Adipocyte (in vitro differentiated cells): ENCODE data around the gene CASK.

Experiments
- DNase-seq: peaks from one replicate; pipeline ENCODE4 v3.0.0-alpha.2; 2015; ENCODE audit warnings: low read depth
- H3K27me3 ChIP-seq: replicated peaks from 2 replicates; pipeline ENCODE4 v1.7.0; 2013; ENCODE audit warnings: mild to moderate bottlenecking, low read length, moderate library complexity; ENCODE audit not compliant: control insufficient read depth, insufficient read depth
- H3K36me3 ChIP-seq: 2 replicates; pipeline ENCODE4 v1.7.0; 2013; ENCODE audit warnings: low read length, mild to moderate bottlenecking, moderate library complexity; ENCODE audit not compliant: control insufficient read depth, insufficient read depth, severe bottlenecking
- H3K4me1 ChIP-seq: 2 replicates; pipeline ENCODE4 v1.7.0; 2013; ENCODE audit warnings: mild to moderate bottlenecking, low read length, moderate library complexity; ENCODE audit not compliant: control insufficient read depth, insufficient read depth
- H3K4me3 ChIP-seq: 2 replicates; pipeline ENCODE4 v1.7.0; 2013; ENCODE audit warnings: mild to moderate bottlenecking, low read length, moderate library complexity
- H3K9ac ChIP-seq: 2 replicates; pipeline ENCODE4 v1.7.0; 2013; ENCODE audit warnings: mild to moderate bottlenecking, low read length, moderate library complexity
- H3K9me3 ChIP-seq: 2 replicates; pipeline ENCODE4 v1.7.0; 2013; ENCODE audit warnings: mild to moderate bottlenecking, low read length, moderate library complexity; ENCODE audit not compliant: control insufficient read depth

Gene CASK

DNA sequence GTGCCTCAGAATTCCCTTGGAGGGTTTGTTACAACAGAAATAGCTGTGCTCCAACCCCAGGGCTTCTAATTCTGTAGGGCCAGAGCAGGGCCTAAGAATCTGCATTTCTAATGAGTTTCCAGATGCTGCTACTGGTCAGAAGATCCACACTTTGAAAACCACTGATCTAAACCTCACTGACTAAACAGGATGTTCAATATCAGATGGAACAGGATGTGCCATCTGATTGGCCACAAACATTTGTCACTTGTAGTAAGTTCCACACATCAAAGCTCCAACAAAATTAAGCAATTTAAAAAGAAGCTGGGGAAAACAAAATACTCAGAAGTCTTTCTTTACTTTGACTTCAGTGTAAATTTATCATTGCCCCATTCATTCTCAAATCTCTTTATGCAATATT is 14.3 kb downstream of the CASK start:
- Histone ChIP-seq H3K4me1 (no peaks in the 10 kb centered on the region), H3K27me3 (no peaks in the 10 kb centered on the region), H3K9ac (no peak overlapping the region), H3K36me3 (no peaks in the 10 kb centered on the region), H3K9me3 (no peaks in the 10 kb centered on the region), H3K4me3 (no peak overlapping the region)
- no peak for DNase-seq

DNA sequence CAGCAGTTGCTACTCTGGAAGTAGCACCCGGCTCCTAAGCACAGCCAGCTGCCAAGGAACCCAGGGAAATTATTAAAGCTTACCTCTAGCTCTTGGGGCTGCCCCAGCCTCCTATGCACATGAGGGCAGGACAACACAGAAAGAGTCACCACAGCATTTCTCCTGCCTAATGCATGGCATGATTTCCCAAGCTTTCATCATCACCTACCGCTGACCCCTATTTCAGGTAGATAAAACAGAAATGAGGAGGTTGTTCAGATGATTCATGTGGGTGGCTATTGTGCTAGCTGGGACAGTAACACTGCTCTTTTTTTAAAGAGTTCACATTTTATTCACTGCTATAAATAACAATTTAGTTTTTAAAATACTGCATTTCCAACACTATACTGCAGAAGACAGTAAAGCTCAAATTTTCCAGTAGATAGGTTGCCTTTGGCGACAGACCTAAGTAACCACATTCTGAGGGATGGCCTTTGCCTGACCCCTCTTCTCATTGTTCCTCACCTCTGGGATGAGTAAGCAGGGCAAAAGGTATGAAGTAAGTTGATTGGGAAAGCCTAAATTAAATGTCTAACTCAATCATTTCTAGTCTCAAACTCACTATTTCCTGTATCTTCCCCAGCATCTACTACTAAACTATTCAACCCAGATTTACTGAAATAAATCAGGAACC is 16.7 kb downstream of the CASK start:
- H3K4me1 ChIP-seq = no peaks in the 10 kb centered on the region
- no peak overlapping the region for H3K9ac ChIP-seq
- H3K36me3 ChIP-seq = no peaks in the 10 kb centered on the region
- peak; percentile 3 for DNase-seq
- no peaks in the 10 kb centered on the region for H3K27me3 ChIP-seq
- H3K9me3 ChIP-seq = no peaks in the 10 kb centered on the region
- H3K4me3 ChIP-seq = no peak overlapping the region

DNA sequence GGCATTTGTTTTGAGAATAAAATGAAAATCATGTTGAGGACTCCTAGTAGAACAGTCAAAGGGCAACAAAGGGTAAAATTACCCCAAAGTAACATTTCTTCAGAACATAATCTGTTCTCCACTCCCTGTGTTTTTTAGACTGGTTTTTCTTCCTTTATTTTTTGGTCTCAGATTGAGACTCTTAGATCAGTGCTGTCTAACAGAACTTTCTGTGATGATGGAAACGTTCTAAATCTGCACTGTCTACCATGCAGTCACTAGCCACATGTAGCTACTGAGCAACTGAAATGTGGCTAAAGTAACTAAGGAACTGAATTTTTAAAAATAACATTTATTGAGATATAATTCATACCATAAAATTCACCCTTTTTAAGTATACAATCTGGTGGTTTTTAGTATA is 19.8 kb downstream of the CASK start:
- Histone ChIP-seq H3K36me3 (no peaks in the 10 kb centered on the region), H3K4me3 (no peak overlapping the region), H3K9ac (no peak overlapping the region), H3K9me3 (peaks cover 16% of the 10 kb centered on the region), H3K4me1 (no peaks in the 10 kb centered on the region), H3K27me3 (no peaks in the 10 kb centered on the region)
- no peak for DNase-seq

DNA sequence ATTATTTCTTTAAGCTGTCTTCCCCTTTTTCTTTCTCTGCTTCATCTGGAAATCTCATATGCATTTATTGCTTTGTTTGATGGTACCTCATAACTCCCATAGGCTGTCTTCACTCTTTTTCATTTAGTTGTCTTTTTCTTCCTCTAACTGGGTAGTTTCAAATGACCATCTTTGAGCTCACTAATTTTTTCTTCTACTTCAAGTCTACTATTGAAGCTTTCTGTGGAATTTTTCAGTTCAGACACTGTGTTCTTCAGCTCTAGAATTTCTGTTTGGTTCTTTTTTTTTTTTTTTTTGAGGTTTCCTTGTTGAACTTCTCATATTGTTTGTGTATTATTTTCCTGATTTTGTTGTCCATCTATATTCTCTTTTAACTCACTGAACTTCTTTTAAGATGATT is 23.0 kb downstream of the CASK start:
- H3K9me3 ChIP-seq = peaks cover 33% of the 10 kb centered on the region
- no peak overlapping the region for H3K4me3 ChIP-seq
- H3K4me1 ChIP-seq = peaks cover 5% of the 10 kb centered on the region
- H3K36me3 ChIP-seq = no peaks in the 10 kb centered on the region
- no peak for DNase-seq
- no peak overlapping the region for H3K9ac ChIP-seq
- no peaks in the 10 kb centered on the region for H3K27me3 ChIP-seq

DNA sequence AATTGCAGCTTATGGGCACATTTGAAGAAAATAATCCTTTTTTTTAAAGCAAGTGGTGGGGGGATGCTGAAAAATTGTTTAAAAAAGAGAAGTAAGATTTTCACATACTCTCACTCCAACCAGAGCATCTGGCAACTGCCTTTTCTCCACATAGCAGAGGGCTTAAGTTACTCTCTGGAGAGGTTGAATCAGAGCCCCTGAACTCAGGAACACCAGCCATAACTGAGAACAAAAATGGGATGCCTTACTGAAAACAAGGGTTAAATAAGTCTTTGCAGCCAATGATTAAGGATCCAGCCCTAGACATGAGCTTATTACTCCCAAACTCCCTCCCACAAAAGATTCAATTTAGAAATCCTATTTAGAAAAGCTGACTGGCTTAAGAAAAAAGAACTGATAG is 27.5 kb downstream of the CASK start:
- peak; percentile 10 for DNase-seq
- Histone ChIP-seq H3K4me1 (peaks cover 5% of the 10 kb centered on the region), H3K36me3 (no peaks in the 10 kb centered on the region), H3K4me3 (no peak overlapping the region), H3K9ac (no peak overlapping the region), H3K27me3 (no peaks in the 10 kb centered on the region), H3K9me3 (peaks cover 33% of the 10 kb centered on the region)

DNA sequence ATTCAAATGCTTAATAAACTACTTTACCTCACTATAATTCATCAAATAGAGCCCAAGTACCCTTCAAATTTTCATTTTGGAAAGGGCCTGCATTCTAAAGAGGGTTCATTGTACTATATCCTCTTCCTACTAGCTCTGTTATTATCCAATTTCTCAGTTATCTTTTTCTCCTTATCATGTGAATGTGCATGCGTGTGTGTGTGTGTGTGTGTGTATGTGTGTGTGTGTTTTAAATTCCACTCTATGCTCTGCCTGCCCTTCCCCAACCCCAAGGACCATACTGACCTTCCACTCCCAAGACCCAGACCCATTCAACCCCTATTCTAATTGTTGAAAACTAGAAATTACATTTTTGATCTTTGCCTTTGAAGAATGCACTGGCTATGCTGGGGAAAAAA is 33.3 kb downstream of the CASK start:
- Histone ChIP-seq H3K27me3 (no peaks in the 10 kb centered on the region), H3K9ac (no peak overlapping the region), H3K4me3 (no peak overlapping the region), H3K36me3 (no peaks in the 10 kb centered on the region), H3K9me3 (no peaks in the 10 kb centered on the region), H3K4me1 (no peaks in the 10 kb centered on the region)
- no peak for DNase-seq

DNA sequence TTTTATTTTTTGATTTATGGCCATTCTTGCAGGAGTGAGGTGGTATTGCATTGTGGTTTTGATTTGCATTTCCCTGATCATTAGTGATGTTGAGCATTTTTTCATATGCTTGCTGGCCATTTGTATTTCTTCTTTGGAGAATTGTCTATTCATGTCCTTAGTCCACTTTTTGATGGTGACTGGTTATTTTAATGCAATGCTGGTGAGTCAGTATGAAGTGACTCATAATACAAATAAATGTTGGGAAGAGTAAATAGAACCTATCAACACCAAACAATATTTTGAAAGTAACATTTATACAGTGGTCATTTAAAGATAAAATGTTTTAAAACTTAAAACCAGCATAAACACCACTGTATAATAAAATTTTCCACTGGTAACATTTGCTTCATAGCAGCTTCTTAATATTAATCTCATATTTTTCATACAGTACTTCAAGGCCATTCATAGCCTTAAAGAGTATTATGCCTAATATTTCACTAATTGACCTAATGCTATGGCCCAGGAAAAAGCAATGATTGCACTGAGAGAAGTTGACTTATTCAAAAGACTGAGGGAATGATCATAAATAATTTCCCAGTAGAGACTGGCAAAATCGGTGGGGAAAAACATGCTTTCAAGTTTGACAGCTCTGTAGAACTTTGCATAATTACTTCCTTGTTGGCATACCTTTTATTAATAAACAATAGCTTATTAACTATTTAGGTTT is 33.9 kb downstream of the CASK start:
- no peaks in the 10 kb centered on the region for H3K36me3 ChIP-seq
- H3K27me3 ChIP-seq = no peaks in the 10 kb centered on the region
- peak; percentile 22 for DNase-seq
- no peak overlapping the region for H3K9ac ChIP-seq
- no peaks in the 10 kb centered on the region for H3K9me3 ChIP-seq
- H3K4me1 ChIP-seq = no peaks in the 10 kb centered on the region
- no peak overlapping the region for H3K4me3 ChIP-seq

DNA sequence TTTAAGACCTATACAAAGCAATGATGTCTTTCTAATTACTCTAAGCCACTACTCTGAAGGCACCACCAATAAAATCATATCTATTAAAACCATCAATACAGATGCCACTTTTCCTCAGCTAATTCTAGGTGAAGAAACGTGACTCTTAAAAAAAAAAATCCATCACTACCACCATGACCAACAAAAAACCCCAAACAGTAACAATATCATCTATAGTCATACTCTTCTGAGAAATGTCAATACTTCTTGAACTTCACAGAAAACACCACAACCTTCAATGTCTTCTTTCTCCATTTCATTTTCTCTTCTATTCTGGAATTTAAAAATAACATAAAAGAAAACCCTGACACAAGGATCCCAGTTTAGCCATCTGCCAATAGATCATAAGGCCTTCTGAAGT is 35.7 kb downstream of the CASK start:
- Histone ChIP-seq H3K4me1 (no peaks in the 10 kb centered on the region), H3K9me3 (no peaks in the 10 kb centered on the region), H3K4me3 (no peak overlapping the region), H3K36me3 (no peaks in the 10 kb centered on the region), H3K27me3 (no peaks in the 10 kb centered on the region), H3K9ac (no peak overlapping the region)
- DNase-seq = no peak

DNA sequence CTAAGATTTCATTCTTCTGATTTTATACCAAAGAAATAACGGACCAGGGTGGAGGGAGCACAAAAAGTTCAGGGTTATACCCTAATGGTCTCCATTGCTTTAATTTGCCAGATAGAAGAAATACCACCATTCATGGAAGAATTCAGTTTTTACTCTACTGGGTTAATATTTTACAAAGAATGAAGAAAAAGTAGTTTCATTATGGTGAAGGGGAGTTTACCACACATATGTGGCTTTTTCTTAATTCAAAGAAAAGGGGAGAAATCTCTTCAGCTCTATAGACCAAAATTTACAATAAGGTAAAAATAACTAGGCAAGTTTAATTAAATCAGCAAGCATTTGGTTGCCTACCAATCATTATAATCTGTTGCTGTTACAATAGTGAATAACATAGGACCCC is 37.6 kb downstream of the CASK start:
- Histone ChIP-seq H3K27me3 (no peaks in the 10 kb centered on the region), H3K36me3 (no peaks in the 10 kb centered on the region), H3K4me3 (no peak overlapping the region), H3K9ac (no peak overlapping the region), H3K4me1 (no peaks in the 10 kb centered on the region), H3K9me3 (no peaks in the 10 kb centered on the region)
- DNase-seq = no peak

DNA sequence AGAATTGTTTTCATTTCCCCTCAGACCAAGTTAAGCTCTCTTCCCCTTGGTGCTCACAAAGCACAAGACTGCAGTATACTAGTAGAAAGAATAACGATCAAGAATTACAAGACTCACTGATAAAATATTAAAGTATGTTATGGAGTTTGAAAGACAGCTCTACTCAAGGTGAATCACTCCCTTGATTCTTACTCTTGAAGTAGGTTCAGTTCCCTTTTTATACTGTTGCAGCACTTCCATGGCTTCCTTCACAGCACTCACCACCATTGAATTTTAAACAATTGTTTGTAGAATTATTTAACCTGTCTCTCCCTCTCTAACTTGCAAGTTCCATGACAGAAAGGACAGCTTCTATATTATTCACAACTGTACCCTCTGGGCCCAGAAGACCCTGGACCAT is 42.2 kb downstream of the CASK start:
- H3K27me3 ChIP-seq = no peaks in the 10 kb centered on the region
- H3K9me3 ChIP-seq = no peaks in the 10 kb centered on the region
- no peak for DNase-seq
- no peak overlapping the region for H3K9ac ChIP-seq
- no peak overlapping the region for H3K4me3 ChIP-seq
- H3K36me3 ChIP-seq = no peaks in the 10 kb centered on the region
- no peaks in the 10 kb centered on the region for H3K4me1 ChIP-seq

DNA sequence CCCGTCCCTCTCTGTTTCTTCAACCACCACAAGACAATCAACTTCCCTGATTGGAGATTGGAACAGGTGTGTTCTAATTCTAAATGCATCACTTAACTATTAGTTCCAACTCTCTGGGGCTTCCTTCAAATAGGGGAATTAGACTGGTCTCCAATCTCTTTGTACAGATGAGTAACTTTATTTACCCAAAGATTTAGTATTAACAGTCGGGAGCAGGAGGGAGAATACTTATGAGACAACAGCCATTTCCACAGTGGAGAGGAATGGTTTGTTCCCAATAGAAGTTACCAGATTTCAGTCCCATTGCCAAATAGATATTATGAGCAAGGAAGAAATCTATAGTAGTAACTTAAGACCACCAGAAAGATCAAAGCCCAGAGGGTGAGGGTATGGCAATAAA is 46.2 kb downstream of the CASK start:
- no peak overlapping the region for H3K9ac ChIP-seq
- no peaks in the 10 kb centered on the region for H3K27me3 ChIP-seq
- no peak overlapping the region for H3K4me3 ChIP-seq
- no peaks in the 10 kb centered on the region for H3K9me3 ChIP-seq
- H3K4me1 ChIP-seq = no peaks in the 10 kb centered on the region
- H3K36me3 ChIP-seq = no peaks in the 10 kb centered on the region
- DNase-seq = no peak

DNA sequence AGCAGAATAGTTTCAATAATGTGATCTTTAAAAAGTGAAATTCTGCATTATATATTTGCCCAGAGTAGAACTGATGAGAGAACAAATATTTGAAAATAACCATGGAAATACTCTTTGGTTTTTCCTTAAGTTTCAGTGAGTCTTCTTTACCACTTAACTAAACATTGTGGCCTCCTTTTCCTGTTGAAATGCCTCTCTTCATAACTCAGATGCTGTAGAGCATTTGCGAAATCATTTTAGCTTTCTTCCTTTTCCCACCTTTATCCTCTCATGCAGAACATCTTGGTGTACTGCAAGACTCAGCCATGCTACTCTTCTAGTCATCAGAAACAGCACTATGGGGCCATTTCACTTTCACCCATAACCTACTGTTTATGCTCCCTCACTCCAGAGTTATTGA is 48.2 kb downstream of the CASK start:
- DNase-seq = no peak
- H3K9me3 ChIP-seq = no peaks in the 10 kb centered on the region
- no peak overlapping the region for H3K9ac ChIP-seq
- H3K4me1 ChIP-seq = no peaks in the 10 kb centered on the region
- H3K36me3 ChIP-seq = no peaks in the 10 kb centered on the region
- no peaks in the 10 kb centered on the region for H3K27me3 ChIP-seq
- no peak overlapping the region for H3K4me3 ChIP-seq
